Astrocyte of the cerebellum (primary cell): ENCODE measurements around the gene MMS19.

Source experiments
- DNase-seq: peaks from one replicate; pipeline ENCODE4 v3.0.0-alpha.2; 2011; ENCODE audit warnings: low read depth
- H3K4me3 ChIP-seq: 2 replicates; pipeline ENCODE4 v1.5.1; 2011; ENCODE audit warnings: mild to moderate bottlenecking, low read depth, low read length, moderate library complexity
- in situ Hi-C: cut with HindIII; loops from 2 replicates; pipeline ENCODE4 v1.10.0; 2017; ENCODE audit warnings: low sequenced_read_pairs
- TF ChIP-seq, protein P1 (sequence below): IDR thresholded peaks from 2 replicates; pipeline ENCODE4 v1.5.1; 2012; ENCODE audit warnings: low read length, low read depth, moderate library complexity, mild to moderate bottlenecking; ENCODE audit errors: missing control alignments

Gene MMS19

DNA sequence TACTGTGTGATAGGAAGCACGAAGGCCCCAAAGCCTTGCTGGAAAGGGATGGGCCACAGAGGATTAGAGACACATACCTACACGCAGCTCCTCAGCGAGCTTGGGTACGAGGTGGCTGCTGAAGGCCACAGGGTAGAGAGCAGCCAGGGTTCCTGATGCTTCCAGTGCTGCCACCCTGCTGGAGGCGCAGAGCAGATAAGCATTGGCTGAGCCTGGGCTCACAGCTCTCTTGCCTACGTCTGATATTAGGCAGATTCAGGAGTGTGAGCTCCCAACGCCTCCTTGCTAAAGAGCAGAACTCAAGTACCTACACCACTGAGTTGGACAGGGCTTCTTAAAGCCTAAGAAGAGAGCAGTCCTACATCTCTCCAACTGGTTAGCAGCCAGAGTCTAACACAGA lies 32.2 kb downstream of the MMS19 start:
- DNase-seq = no peak
- TF ChIP-seq, protein P1, sequence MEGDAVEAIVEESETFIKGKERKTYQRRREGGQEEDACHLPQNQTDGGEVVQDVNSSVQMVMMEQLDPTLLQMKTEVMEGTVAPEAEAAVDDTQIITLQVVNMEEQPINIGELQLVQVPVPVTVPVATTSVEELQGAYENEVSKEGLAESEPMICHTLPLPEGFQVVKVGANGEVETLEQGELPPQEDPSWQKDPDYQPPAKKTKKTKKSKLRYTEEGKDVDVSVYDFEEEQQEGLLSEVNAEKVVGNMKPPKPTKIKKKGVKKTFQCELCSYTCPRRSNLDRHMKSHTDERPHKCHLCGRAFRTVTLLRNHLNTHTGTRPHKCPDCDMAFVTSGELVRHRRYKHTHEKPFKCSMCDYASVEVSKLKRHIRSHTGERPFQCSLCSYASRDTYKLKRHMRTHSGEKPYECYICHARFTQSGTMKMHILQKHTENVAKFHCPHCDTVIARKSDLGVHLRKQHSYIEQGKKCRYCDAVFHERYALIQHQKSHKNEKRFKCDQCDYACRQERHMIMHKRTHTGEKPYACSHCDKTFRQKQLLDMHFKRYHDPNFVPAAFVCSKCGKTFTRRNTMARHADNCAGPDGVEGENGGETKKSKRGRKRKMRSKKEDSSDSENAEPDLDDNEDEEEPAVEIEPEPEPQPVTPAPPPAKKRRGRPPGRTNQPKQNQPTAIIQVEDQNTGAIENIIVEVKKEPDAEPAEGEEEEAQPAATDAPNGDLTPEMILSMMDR = no peak
- in situ Hi-C loops = no loop called here
- H3K4me3 ChIP-seq = no peak overlapping the region

DNA sequence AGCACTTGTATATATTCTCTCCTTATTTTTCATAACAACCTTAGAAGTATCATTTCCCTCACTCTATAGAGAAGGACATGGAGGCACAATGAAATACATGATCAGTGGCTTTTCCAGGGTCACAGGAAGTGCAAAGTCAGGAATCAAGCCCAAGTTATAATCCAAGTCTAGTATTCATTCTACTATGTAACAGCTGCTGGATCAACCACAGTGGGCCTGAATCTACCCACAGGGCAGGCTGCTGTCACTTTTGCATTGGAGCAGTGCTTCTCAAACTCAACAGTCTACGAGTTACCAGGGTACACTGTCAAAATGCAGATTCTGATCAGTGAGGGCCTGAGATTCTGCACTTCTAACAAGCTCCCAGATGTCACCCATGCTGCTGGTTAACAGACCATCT lies 34.0 kb downstream of the MMS19 start:
- in situ Hi-C loops = no loop called here
- DNase-seq = no peak
- TF ChIP-seq, protein P1 = no peak
- no peak overlapping the region for H3K4me3 ChIP-seq

DNA sequence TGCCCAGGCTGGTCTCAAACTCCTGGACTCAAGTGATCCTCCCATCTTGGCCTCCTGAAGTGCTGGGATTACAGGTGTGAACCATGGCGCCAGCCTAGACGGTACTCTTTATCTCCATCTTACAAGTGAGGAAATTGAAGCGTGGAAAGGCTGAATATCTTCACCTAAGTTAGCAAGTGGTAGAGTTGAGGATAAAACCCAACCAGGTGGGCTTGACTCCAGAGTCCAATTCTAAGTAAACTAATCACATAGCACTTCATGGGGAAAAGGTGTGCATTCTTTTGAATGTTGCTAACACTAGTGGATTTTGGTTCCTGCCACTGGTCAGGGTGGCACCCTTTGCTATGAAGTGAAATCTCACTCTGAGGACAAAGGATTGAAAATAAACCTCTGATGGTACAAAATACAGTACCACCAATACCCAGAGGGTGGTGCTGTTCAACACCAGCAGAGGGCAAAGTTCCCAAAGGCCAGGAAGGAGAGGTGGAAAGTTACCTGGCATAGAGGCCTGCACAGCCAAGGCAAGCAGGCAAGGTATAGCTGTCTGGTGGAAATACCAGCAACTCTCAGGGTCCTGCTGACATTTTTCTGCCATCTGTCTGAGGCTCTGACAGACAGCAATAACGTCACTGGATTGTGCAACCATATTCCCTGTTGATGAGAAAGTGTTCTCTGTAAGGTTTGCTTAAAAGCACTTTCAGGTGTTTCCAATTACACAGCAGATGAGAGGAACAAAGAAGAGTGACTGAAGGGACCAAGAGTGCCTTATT lies 34.7 kb downstream of the MMS19 start:
- TF ChIP-seq, protein P1 = peak; percentile 85
- no peak overlapping the region for H3K4me3 ChIP-seq
- in situ Hi-C loops = no loop called here
- DNase-seq = no peak

DNA sequence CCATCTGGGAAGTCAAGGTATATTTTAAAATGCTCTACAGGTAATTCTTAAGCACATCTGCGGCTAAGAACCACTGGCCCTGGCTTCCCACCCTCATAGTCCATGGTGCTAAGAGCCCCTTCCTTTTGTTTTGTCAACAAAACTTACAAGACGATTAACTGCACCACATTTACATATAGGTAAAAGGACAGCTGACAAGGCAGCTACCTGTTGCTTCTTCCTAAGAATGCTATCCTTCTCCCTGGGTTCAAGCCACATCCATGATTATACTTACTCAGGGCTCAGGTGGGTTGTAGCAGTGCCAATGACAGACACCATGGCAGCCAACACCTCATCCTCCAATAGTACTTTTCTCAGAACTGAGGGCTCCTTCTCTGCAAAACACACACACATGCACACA lies 35.9 kb downstream of the MMS19 start:
- H3K4me3 ChIP-seq = no peak overlapping the region
- in situ Hi-C loops = no loop called here
- DNase-seq = no peak
- TF ChIP-seq, protein P1 = no peak

DNA sequence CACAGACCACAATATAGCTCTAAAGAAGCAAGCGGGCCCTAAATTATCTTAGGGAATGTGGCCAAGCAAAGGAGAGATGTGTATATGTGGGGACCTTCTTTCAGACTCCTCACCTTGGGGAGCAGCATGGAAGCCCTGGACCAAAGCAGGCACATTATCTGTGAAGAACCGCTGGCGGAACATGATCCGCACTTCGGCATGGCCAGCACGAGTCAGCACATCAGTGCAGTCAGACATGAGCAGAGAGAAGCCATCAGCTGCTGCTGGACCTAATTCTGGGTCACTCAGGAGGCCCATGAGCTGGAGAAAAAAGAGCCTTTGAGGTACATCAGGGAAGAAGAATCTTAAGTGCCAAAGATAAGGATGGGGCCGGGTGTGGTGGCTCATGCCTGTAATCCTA lies 38.3 kb downstream of the MMS19 start:
- in situ Hi-C loops = no loop called here
- no peak overlapping the region for H3K4me3 ChIP-seq
- DNase-seq = no peak
- TF ChIP-seq, protein P1 = no peak

DNA sequence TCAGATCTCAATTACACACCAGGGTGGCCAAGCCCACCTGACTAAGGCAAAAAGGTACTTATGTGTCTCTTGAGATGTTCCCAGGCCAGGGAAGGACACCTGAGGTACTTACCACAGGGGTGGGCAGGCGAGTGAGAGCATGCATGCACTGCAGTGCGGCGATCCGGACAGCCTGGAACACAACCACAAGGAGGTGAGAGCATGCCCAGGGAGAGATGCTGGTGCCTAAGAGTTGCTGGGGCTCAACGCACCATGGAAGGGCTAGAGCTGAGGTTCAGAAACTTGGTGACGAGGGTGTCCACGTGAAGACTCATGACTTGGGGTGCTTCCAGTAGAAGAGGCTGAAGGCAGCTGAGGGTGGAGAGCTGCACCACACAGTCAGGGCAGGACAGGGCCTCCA lies 39.1 kb downstream of the MMS19 start:
- in situ Hi-C loops = no loop called here
- no peak for DNase-seq
- no peak overlapping the region for H3K4me3 ChIP-seq
- TF ChIP-seq, protein P1 = no peak
